NB4 (cell line): Measurements from ENCODE around the gene CCDC127.

ENCODE experiments used
- POLR2A ChIP-seq: IDR thresholded peaks from 2 replicates; pipeline ENCODE4 v1.6.1; 2011; ENCODE audit warnings: mild to moderate bottlenecking; ENCODE audit not compliant: insufficient read length; ENCODE audit errors: extremely low read depth
- TF ChIP-seq, protein P1 (sequence below): IDR thresholded peaks from one replicate; pipeline ENCODE4 v1.5.1; 2012; ENCODE audit warnings: low read depth, low read length
- TF ChIP-seq, protein P2 (sequence below): IDR thresholded peaks from 2 replicates; pipeline ENCODE4 v1.6.1; 2011; ENCODE audit warnings: low read depth, low read length

DNA sequence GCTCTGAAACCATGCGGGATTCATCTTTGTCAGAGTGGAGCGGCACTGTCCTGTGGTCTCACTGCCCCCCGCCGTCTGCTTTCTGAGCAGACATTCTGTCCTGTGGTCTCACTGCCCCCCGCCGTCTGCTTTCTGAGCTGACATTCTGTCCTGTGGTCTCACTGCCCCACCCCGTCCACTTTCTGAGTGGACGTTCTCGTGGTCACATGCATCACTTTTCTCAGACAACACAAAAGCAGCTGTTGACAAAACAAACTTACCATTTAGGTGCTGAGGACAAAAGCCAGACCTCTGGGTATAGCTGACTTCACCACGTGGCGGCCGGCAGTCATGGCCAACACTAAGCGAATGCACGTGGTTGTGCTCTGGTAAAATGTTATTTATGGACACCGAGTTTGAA, 23.9 kb downstream of the CCDC127 start:
- TF ChIP-seq, protein P1, sequence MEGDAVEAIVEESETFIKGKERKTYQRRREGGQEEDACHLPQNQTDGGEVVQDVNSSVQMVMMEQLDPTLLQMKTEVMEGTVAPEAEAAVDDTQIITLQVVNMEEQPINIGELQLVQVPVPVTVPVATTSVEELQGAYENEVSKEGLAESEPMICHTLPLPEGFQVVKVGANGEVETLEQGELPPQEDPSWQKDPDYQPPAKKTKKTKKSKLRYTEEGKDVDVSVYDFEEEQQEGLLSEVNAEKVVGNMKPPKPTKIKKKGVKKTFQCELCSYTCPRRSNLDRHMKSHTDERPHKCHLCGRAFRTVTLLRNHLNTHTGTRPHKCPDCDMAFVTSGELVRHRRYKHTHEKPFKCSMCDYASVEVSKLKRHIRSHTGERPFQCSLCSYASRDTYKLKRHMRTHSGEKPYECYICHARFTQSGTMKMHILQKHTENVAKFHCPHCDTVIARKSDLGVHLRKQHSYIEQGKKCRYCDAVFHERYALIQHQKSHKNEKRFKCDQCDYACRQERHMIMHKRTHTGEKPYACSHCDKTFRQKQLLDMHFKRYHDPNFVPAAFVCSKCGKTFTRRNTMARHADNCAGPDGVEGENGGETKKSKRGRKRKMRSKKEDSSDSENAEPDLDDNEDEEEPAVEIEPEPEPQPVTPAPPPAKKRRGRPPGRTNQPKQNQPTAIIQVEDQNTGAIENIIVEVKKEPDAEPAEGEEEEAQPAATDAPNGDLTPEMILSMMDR = no peak
- no peak for TF ChIP-seq POLR2A
- TF ChIP-seq, protein P2, sequence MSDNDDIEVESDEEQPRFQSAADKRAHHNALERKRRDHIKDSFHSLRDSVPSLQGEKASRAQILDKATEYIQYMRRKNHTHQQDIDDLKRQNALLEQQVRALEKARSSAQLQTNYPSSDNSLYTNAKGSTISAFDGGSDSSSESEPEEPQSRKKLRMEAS = no peak
